Measurements from ENCODE around the gene NEK11.

The NEK11 gene

GRCh38 chr3:131114256-131114655 is 87.6 kb downstream of the NEK11 start:
- no peaks in the 10 kb centered on the region for H3K27me3 ChIP-seq (ENCODE audit: control insufficient read depth, insufficient read depth, low read length)
- no CpG with 5 or more reads among the region's 3 CpGs for WGBS (ENCODE audit: insufficient coverage, insufficient read length)

DNA sequence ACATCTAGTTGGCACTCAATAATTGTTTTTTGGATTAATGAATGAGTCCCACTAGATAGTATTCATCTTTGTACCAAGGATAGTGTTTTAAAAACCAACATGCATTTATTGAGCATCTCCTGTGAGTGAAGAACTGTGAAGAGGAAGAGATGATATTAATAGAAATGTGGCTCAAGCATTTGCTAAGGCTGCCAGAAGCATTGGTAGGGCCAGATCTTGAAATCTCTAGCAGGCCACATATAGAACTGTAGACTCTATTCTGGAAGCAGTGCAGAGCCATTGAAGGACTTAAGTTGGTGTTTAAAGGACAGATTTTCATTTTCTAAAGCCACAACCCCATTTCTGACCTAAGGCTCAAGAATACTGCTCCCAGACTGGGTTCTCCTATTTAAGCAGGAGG is 99.0 kb downstream of the NEK11 start:
- H3K27ac ChIP-seq (ENCODE audit: low read length), result no peak overlapping the region
- no peaks in the 10 kb centered on the region for H3K4me1 ChIP-seq (ENCODE audit: control insufficient read depth, insufficient read depth, low read length)
- peaks cover 1% of the 10 kb centered on the region; the same call in 1 of the 2 replicates for H3K9me3 ChIP-seq (ENCODE audit: control insufficient read depth, insufficient read depth, low read length)
- no peaks in the 10 kb centered on the region for H3K27me3 ChIP-seq (ENCODE audit: control insufficient read depth, insufficient read depth, low read length)
- no peak overlapping the region for H3K4me3 ChIP-seq (ENCODE audit: low read length)
- H3K36me3 ChIP-seq (ENCODE audit: control insufficient read depth, insufficient read depth, low read length), result no peaks in the 10 kb centered on the region
- DNase-seq (ENCODE audit: low read depth, low spot score), result no peak

More at GRCh38 chr3:131114256-131114655, 87.6 kb downstream of the NEK11 start:
- no peaks in the 10 kb centered on the region for H3K9me3 ChIP-seq (ENCODE audit: control insufficient read depth, insufficient read depth, low read length)
- H3K4me3 ChIP-seq (ENCODE audit: low read length), result no peak overlapping the region
- DNase-seq (ENCODE audit: low read depth, low spot score), result no peak
- H3K27ac ChIP-seq (ENCODE audit: low read length), result no peak overlapping the region
- no peaks in the 10 kb centered on the region; the same call in 1 of the 2 replicates for H3K4me1 ChIP-seq (ENCODE audit: control insufficient read depth, insufficient read depth, low read length)
- no peaks in the 10 kb centered on the region for H3K36me3 ChIP-seq (ENCODE audit: control insufficient read depth, insufficient read depth, low read length)

DNA sequence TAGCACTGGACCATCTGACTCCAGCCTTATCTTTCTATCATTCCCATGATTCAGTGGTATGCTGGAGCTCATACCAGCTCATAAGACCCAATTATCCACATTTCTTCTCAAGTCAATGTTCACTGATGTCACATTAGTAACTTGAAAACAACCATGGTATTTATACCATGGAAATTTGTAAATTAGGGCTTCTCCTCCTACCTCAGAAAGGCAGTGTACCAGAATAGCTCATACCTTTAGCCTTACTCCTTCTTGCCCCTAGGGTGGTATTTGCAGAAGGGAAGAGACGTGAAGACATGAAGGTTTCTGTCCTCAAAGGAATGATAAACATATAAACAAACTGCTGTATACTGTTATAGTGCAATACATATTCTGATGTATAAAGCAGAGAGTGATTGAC is 114.2 kb downstream of the NEK11 start:
- no peak for DNase-seq (ENCODE audit: low read depth, low spot score)
- no CpG with 5 or more reads among the region's 1 CpG for WGBS (ENCODE audit: insufficient coverage, insufficient read length)
- H3K9me3 ChIP-seq (ENCODE audit: control insufficient read depth, insufficient read depth, low read length), result no peaks in the 10 kb centered on the region
- no peaks in the 10 kb centered on the region for H3K27me3 ChIP-seq (ENCODE audit: control insufficient read depth, insufficient read depth, low read length)
- H3K27ac ChIP-seq (ENCODE audit: low read length), result no peak overlapping the region
- no peak overlapping the region for H3K4me3 ChIP-seq (ENCODE audit: low read length)
- peaks cover 2% of the 10 kb centered on the region; the same call in 1 of the 2 replicates for H3K4me1 ChIP-seq (ENCODE audit: control insufficient read depth, insufficient read depth, low read length)
- H3K36me3 ChIP-seq (ENCODE audit: control insufficient read depth, insufficient read depth, low read length), result no peaks in the 10 kb centered on the region

DNA sequence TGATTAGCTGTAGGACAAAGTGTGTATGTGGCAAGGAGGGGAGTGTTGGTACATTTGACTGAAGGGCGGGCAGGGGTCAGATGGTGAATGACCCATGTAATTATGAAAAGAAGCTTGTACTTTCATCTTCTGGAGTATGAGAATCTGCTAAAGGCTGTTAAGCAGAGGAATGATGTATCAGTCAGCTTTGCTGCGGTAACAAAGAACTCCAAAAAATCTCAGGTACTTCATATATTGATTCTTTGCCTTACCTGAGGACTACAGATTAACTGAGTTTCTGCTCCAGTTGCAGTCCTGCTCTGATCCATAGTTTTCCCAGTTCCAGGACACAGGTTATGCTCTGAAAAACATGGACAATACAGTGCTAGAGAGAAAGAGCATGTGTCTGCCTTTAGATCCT is 115.1 kb downstream of the NEK11 start:
- Histone ChIP-seq H3K4me3 (ENCODE audit: low read length) (no peak overlapping the region), H3K27ac (ENCODE audit: low read length) (no peak overlapping the region), H3K36me3 (ENCODE audit: control insufficient read depth, insufficient read depth, low read length) (no peaks in the 10 kb centered on the region), H3K9me3 (ENCODE audit: control insufficient read depth, insufficient read depth, low read length) (no peaks in the 10 kb centered on the region), H3K27me3 (ENCODE audit: control insufficient read depth, insufficient read depth, low read length) (no peaks in the 10 kb centered on the region), H3K4me1 (ENCODE audit: control insufficient read depth, insufficient read depth, low read length) (peaks cover 2% of the 10 kb centered on the region; the same call in 1 of the 2 replicates)
- no peak for DNase-seq (ENCODE audit: low read depth, low spot score)
- WGBS (ENCODE audit: insufficient coverage, insufficient read length), result no CpG with 5 or more reads among the region's 2 CpGs

DNA sequence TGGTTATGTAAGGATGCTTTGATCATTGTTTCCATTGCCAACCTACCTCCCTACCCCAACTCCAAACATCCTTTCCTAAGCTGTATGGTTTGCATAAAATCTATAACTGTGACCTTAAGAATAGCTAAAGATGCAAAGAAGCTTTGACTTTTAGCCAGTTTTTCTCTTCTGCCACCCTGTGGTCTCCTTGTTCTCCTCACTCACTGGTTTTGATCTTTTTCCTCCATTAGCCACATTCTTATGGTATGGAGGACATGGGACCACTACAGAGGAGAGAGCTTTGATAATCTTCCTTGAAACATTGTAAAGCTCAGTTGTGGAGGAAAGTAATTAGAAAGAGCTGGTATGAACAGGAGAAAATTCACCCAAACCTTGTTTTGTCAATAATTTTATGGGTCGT is 115.9 kb downstream of the NEK11 start:
- no CpG with 5 or more reads among the region's 1 CpG for WGBS (ENCODE audit: insufficient coverage, insufficient read length)
- no peak overlapping the region for H3K27ac ChIP-seq (ENCODE audit: low read length)
- H3K9me3 ChIP-seq (ENCODE audit: control insufficient read depth, insufficient read depth, low read length), result no peaks in the 10 kb centered on the region
- no peak for DNase-seq (ENCODE audit: low read depth, low spot score)
- no peaks in the 10 kb centered on the region for H3K36me3 ChIP-seq (ENCODE audit: control insufficient read depth, insufficient read depth, low read length)
- no peaks in the 10 kb centered on the region for H3K27me3 ChIP-seq (ENCODE audit: control insufficient read depth, insufficient read depth, low read length)
- H3K4me1 ChIP-seq (ENCODE audit: control insufficient read depth, insufficient read depth, low read length), result peaks cover 2% of the 10 kb centered on the region; the same call in 1 of the 2 replicates
- H3K4me3 ChIP-seq (ENCODE audit: low read length), result no peak overlapping the region

DNA sequence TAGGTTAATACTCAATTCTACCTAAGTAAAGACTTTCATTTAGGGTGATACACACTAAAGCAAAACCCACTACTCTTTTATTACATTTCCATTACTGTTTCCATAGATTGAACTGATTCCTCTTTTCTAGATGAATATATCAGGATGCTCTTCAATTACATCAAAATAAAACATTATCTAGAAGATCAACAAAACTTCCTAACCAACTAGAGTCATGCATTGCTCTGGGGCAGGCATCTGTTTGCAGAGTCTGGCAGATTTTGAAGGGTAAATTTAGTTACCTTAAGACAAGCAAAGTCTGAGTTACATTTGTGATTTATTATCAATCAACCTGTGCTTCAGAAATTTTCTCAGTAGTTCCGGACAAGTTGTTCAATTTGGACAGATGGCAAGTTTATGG is 117.1 kb downstream of the NEK11 start:
- peaks cover 2% of the 10 kb centered on the region; the same call in 1 of the 2 replicates for H3K4me1 ChIP-seq (ENCODE audit: control insufficient read depth, insufficient read depth, low read length)
- H3K27me3 ChIP-seq (ENCODE audit: control insufficient read depth, insufficient read depth, low read length), result no peaks in the 10 kb centered on the region
- no peak overlapping the region for H3K27ac ChIP-seq (ENCODE audit: low read length)
- WGBS (ENCODE audit: insufficient coverage, insufficient read length), result no CpG with 5 or more reads among the region's 1 CpG
- no peak for DNase-seq (ENCODE audit: low read depth, low spot score)
- H3K9me3 ChIP-seq (ENCODE audit: control insufficient read depth, insufficient read depth, low read length), result no peaks in the 10 kb centered on the region
- H3K36me3 ChIP-seq (ENCODE audit: control insufficient read depth, insufficient read depth, low read length), result no peaks in the 10 kb centered on the region
- no peak overlapping the region for H3K4me3 ChIP-seq (ENCODE audit: low read length)

DNA sequence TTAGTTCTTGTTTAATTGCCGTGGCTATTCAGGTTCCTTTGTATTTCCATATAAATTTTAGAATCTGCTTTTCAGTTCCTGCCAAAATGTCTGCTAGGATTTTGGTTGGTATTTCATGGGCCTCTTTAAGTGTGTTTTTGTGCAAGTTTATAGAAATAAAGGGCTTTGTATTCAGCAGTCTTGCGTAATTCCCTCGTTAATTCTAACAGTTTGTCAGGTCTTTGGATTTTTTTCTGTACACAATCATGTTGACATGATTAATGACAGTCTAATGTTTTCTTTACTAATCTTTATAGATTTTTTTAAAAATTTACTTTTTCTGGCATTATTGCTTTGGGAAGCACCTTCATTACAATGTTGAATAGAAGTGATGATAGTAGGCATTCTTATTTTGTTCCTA is 120.9 kb downstream of the NEK11 start:
- no CpG with 5 or more reads among the region's 3 CpGs for WGBS (ENCODE audit: insufficient coverage, insufficient read length)
- H3K4me3 ChIP-seq (ENCODE audit: low read length), result no peak overlapping the region
- H3K4me1 ChIP-seq (ENCODE audit: control insufficient read depth, insufficient read depth, low read length), result peaks cover 2% of the 10 kb centered on the region; the same call in 1 of the 2 replicates
- DNase-seq (ENCODE audit: low read depth, low spot score), result no peak
- no peaks in the 10 kb centered on the region for H3K36me3 ChIP-seq (ENCODE audit: control insufficient read depth, insufficient read depth, low read length)
- no peaks in the 10 kb centered on the region for H3K27me3 ChIP-seq (ENCODE audit: control insufficient read depth, insufficient read depth, low read length)
- H3K9me3 ChIP-seq (ENCODE audit: control insufficient read depth, insufficient read depth, low read length), result no peaks in the 10 kb centered on the region
- H3K27ac ChIP-seq (ENCODE audit: low read length), result no peak overlapping the region

DNA sequence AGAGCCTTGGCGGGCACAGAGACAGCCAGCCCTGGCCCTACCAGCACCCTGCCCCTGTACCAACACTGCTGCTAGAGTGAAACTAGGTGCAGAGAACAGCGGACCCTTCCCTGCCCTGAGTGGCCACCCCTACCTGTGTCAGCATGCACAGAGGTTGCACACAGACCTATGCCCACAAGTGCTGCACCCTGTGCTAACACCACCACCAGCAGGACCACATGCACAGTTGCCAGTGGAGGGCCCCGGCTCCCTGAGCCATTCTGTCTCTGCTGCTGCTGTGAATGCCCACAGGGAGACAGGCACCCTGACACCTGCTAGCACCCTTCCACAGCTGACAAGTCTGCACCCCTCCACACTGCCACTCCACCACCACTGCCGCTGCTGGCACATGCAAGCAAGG is 131.8 kb downstream of the NEK11 start:
- H3K4me1 ChIP-seq (ENCODE audit: control insufficient read depth, insufficient read depth, low read length), result no peaks in the 10 kb centered on the region
- WGBS (ENCODE audit: insufficient coverage, insufficient read length), result no CpG with 5 or more reads among the region's 4 CpGs
- H3K4me3 ChIP-seq (ENCODE audit: low read length), result no peak overlapping the region
- H3K27me3 ChIP-seq (ENCODE audit: control insufficient read depth, insufficient read depth, low read length), result 0 out of 2 replicates have a peak, but pooled peaks cover 1% of the 10 kb centered on the region
- DNase-seq (ENCODE audit: low read depth, low spot score), result no peak
- H3K36me3 ChIP-seq (ENCODE audit: control insufficient read depth, insufficient read depth, low read length), result no peaks in the 10 kb centered on the region
- no peak overlapping the region for H3K27ac ChIP-seq (ENCODE audit: low read length)
- no peaks in the 10 kb centered on the region for H3K9me3 ChIP-seq (ENCODE audit: control insufficient read depth, insufficient read depth, low read length)

DNA sequence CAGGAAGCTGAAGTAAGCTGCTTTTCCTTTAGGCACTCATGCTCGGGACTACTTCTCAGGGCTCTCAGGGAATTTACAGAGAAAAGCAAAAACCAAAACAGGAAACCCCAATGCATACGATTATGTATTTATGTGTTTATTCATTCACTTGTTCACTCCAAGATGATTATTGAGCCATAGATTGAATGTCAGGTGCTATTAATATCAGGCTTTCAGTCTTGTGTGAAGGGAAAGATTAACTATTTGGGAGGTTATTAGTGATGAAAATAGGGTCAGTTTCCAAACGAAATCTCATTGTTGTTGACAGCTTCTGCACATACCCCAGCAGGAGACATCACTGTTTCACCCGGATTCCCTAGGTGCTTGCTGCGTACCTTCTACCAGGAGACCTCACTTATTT is 135.8 kb downstream of the NEK11 start:
- no CpG with 5 or more reads among the region's 5 CpGs for WGBS (ENCODE audit: insufficient coverage, insufficient read length)
- no peaks in the 10 kb centered on the region for H3K27me3 ChIP-seq (ENCODE audit: control insufficient read depth, insufficient read depth, low read length)
- no peaks in the 10 kb centered on the region for H3K9me3 ChIP-seq (ENCODE audit: control insufficient read depth, insufficient read depth, low read length)
- no peak for DNase-seq (ENCODE audit: low read depth, low spot score)
- H3K36me3 ChIP-seq (ENCODE audit: control insufficient read depth, insufficient read depth, low read length), result no peaks in the 10 kb centered on the region
- no peak overlapping the region for H3K4me3 ChIP-seq (ENCODE audit: low read length)
- H3K27ac ChIP-seq (ENCODE audit: low read length), result no peak overlapping the region
- no peaks in the 10 kb centered on the region for H3K4me1 ChIP-seq (ENCODE audit: control insufficient read depth, insufficient read depth, low read length)

DNA sequence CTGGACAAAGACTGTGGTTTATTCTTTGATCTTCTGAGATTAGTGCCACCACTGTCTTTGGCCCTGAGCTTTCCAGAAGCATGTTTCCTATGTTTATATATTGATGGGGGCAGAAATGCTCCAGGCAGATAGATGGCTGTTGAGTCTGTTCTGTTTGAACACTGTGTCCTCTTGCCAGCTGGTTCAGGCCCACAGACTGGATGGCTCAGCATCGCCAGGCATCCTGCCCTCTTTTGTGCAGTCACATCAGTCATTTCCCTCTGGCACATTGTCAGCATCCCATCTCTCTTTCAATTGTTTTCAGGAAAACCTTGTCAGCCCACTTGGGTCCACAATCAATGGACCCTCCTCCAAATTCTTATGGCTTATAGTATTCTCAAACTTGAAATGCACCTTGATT is 141.2 kb downstream of the NEK11 start:
- Histone ChIP-seq H3K36me3 (ENCODE audit: control insufficient read depth, insufficient read depth, low read length) (no peaks in the 10 kb centered on the region), H3K4me1 (ENCODE audit: control insufficient read depth, insufficient read depth, low read length) (no peaks in the 10 kb centered on the region), H3K27ac (ENCODE audit: low read length) (no peak overlapping the region), H3K4me3 (ENCODE audit: low read length) (no peak overlapping the region), H3K9me3 (ENCODE audit: control insufficient read depth, insufficient read depth, low read length) (no peaks in the 10 kb centered on the region), H3K27me3 (ENCODE audit: control insufficient read depth, insufficient read depth, low read length) (no peaks in the 10 kb centered on the region)
- no peak for DNase-seq (ENCODE audit: low read depth, low spot score)
- no CpG with 5 or more reads among the region's 1 CpG for WGBS (ENCODE audit: insufficient coverage, insufficient read length)

DNA sequence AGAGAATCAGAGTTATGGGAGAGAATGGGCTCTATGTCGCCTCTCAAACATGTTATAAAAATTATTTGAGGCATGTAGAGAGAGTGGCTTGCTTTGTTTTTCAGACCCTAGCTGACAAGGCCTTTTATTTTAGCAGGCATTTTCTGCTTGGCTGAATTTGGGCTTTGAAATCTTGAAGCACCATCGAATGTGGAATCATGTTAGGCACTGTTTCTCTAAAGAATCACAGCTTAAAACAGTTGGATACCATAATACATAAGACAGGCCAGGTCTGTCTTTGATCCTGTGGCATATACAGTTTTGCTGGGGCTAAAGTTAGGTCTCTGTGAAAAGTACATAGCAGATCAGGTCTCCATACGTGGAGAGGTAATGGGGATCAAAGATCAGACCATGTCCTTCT is 142.7 kb downstream of the NEK11 start:
- H3K27me3 ChIP-seq (ENCODE audit: control insufficient read depth, insufficient read depth, low read length), result no peaks in the 10 kb centered on the region
- no peaks in the 10 kb centered on the region for H3K36me3 ChIP-seq (ENCODE audit: control insufficient read depth, insufficient read depth, low read length)
- no peak overlapping the region for H3K27ac ChIP-seq (ENCODE audit: low read length)
- no peaks in the 10 kb centered on the region for H3K9me3 ChIP-seq (ENCODE audit: control insufficient read depth, insufficient read depth, low read length)
- no peaks in the 10 kb centered on the region for H3K4me1 ChIP-seq (ENCODE audit: control insufficient read depth, insufficient read depth, low read length)
- DNase-seq (ENCODE audit: low read depth, low spot score), result no peak
- WGBS (ENCODE audit: insufficient coverage, insufficient read length), result no CpG with 5 or more reads among the region's 3 CpGs
- no peak overlapping the region for H3K4me3 ChIP-seq (ENCODE audit: low read length)

Data from iPS DF 6.9 (cell line).